Parathyroid adenoma (tissue), 2 donors: Measurements from ENCODE around the gene KCNJ3.

Experiments
- H2AFZ ChIP-seq: fragments of 300-600 bp; sonication (generic); one replicate; pipeline ENCODE4 v1.7.0; 2017; ENCODE audit warnings: antibody characterized with exemption, mild to moderate bottlenecking
- H3K27ac ChIP-seq: fragments of 300-600 bp; sonication (generic); one replicate; pipeline ENCODE4 v1.7.0; 2017
- H3K27me3 ChIP-seq: fragments of 300-600 bp; sonication (generic); one replicate; pipeline ENCODE4 v1.7.0; 2017; ENCODE audit warnings: low read length; ENCODE audit not compliant: control insufficient read depth, insufficient read depth
- H3K36me3 ChIP-seq: fragments of 300-600 bp; sonication (generic); one replicate; pipeline ENCODE4 v1.7.0; 2017; ENCODE audit warnings: low read length; ENCODE audit not compliant: control insufficient read depth, insufficient read depth
- H3K4me1 ChIP-seq: fragments of 300-600 bp; sonication (generic); one replicate; pipeline ENCODE4 v1.7.0; 2017; ENCODE audit warnings: control low read depth
- H3K4me2 ChIP-seq: fragments of 300-600 bp; sonication (generic); one replicate; pipeline ENCODE4 v1.7.0; 2017; ENCODE audit warnings: low read length
- H3K4me3 ChIP-seq: fragments of 300-600 bp; sonication (generic); one replicate; pipeline ENCODE4 v1.7.0; 2017; ENCODE audit warnings: low read depth, low read length
- H3K79me2 ChIP-seq: fragments of 300-600 bp; sonication (generic); one replicate; pipeline ENCODE4 v1.7.0; 2017; ENCODE audit warnings: control low read depth
- H3K9ac ChIP-seq: fragments of 300-600 bp; sonication (generic); one replicate; pipeline ENCODE4 v1.7.0; 2017; ENCODE audit warnings: mild to moderate bottlenecking
- H3K9me3 ChIP-seq: fragments of 300-600 bp; sonication (generic); one replicate; pipeline ENCODE4 v1.7.0; 2017; ENCODE audit warnings: low read length; ENCODE audit not compliant: control insufficient read depth
- TF ChIP-seq, protein P1 (sequence below): fragments of 300-600 bp; sonication (generic); IDR thresholded peaks from one replicate; pipeline ENCODE4 v1.7.0; 2017; ENCODE audit warnings: antibody characterized with exemption, mild to moderate bottlenecking
- donor health status: primary hyperparathyroidism.

Gene KCNJ3

DNA sequence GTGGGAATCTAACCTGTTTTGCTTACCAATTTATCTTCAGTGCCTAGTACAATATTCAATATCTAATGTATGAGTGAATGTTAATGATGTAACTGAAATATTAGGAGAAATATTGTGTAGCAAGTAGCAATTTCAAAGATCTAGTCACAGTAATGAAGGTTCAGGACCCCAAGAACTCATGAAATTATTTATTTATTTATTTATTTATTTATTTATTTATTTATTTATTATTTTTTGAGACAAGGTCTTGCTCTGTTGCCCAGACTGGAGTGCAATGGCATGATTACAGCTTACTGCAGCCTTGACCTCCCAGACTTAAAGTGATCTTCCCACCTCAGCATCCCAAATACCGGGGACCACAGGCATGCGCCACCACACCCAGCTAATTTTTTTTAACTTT, 126.9 kb downstream of the KCNJ3 start:
- Histone ChIP-seq H3K27me3 (no peaks in the 10 kb centered on the region), H3K27ac (no peak overlapping the region), H3K4me2 (no peak overlapping the region), H3K9me3 (no peaks in the 10 kb centered on the region), H2AFZ (no peak overlapping the region), H3K79me2 (no peaks in the 10 kb centered on the region), H3K4me3 (no peak overlapping the region), H3K9ac (no peak overlapping the region), H3K4me1 (no peaks in the 10 kb centered on the region), H3K36me3 (no peaks in the 10 kb centered on the region)
- TF ChIP-seq, protein P1, sequence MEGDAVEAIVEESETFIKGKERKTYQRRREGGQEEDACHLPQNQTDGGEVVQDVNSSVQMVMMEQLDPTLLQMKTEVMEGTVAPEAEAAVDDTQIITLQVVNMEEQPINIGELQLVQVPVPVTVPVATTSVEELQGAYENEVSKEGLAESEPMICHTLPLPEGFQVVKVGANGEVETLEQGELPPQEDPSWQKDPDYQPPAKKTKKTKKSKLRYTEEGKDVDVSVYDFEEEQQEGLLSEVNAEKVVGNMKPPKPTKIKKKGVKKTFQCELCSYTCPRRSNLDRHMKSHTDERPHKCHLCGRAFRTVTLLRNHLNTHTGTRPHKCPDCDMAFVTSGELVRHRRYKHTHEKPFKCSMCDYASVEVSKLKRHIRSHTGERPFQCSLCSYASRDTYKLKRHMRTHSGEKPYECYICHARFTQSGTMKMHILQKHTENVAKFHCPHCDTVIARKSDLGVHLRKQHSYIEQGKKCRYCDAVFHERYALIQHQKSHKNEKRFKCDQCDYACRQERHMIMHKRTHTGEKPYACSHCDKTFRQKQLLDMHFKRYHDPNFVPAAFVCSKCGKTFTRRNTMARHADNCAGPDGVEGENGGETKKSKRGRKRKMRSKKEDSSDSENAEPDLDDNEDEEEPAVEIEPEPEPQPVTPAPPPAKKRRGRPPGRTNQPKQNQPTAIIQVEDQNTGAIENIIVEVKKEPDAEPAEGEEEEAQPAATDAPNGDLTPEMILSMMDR, result no peak

DNA sequence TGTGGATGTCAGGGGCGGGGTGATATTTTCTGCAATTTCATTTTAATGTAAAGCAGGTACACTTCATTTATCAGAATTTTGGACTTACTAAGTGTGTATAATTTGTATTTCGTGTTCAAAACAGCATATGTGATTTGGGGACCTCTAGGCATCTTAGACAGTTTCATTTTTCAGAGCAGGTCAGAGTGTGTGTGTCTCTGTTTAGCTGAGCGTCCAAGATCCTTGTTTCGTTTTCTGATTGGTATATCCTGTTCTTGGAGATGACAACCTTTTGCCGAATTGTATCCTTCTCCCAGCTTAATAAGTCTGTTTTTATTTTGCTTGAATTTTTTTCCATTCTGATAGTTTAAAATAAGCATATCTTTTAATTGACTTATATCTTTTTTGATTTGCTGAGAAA, 128.3 kb downstream of the KCNJ3 start:
- Histone ChIP-seq H3K79me2 (no peaks in the 10 kb centered on the region), H3K4me1 (no peaks in the 10 kb centered on the region), H3K9me3 (no peaks in the 10 kb centered on the region), H3K27me3 (no peaks in the 10 kb centered on the region), H3K9ac (no peak overlapping the region), H2AFZ (no peak overlapping the region), H3K36me3 (no peaks in the 10 kb centered on the region), H3K4me3 (no peak overlapping the region), H3K4me2 (no peak overlapping the region), H3K27ac (no peak overlapping the region)
- TF ChIP-seq, protein P1, result no peak

- no peak overlapping the region for H3K4me3 ChIP-seq
- TF ChIP-seq, protein P1, result no peak
These were observed 128.8 kb downstream of the KCNJ3 start for GRCh38 chr2:154827286-154827685.

DNA sequence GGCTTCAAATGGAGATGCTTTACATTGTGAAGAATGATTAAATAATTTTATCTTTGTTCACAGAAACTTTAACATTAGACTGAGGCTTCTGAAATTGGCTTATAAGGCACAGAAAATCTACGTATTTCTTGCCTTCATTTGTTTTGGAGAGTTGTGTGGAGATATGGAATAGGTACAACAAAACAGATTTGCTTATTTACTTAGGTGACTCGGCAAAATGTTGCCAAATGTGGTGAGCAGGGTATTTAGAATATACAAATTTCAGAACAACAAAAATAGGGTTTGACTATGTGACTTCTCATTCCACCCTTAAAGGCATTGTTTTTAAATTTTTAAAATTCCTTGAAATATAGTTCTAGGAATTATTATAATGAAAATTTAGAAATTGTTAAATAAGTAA, 134.2 kb downstream of the KCNJ3 start:
- Histone ChIP-seq H3K4me3 (no peak overlapping the region), H3K9me3 (no peaks in the 10 kb centered on the region), H3K36me3 (no peaks in the 10 kb centered on the region), H3K79me2 (no peaks in the 10 kb centered on the region), H3K4me2 (no peak overlapping the region), H3K27me3 (no peaks in the 10 kb centered on the region), H3K9ac (no peak overlapping the region), H2AFZ (no peak overlapping the region), H3K4me1 (peaks cover 3% of the 10 kb centered on the region), H3K27ac (no peak overlapping the region)
- TF ChIP-seq, protein P1, result no peak

More at GRCh38 chr2:154827286-154827685, 128.8 kb downstream of the KCNJ3 start:
- Histone ChIP-seq H3K4me2 (no peak overlapping the region), H3K36me3 (no peaks in the 10 kb centered on the region), H3K79me2 (no peaks in the 10 kb centered on the region), H3K27me3 (no peaks in the 10 kb centered on the region), H3K9me3 (no peaks in the 10 kb centered on the region), H2AFZ (no peak overlapping the region), H3K9ac (no peak overlapping the region), H3K4me1 (no peaks in the 10 kb centered on the region), H3K27ac (no peak overlapping the region)

GRCh38 chr2:154836632-154837031, 138.1 kb downstream of the KCNJ3 start:
- Histone ChIP-seq H2AFZ (no peak overlapping the region), H3K4me3 (no peak overlapping the region), H3K27me3 (no peaks in the 10 kb centered on the region), H3K4me1 (peaks cover 3% of the 10 kb centered on the region), H3K36me3 (no peaks in the 10 kb centered on the region), H3K4me2 (no peak overlapping the region), H3K27ac (peak overlapping the region; percentile 42), H3K79me2 (no peaks in the 10 kb centered on the region), H3K9ac (no peak overlapping the region), H3K9me3 (no peaks in the 10 kb centered on the region)
- TF ChIP-seq, protein P1, result no peak
